GM23338 (cell line): ENCODE data around the gene SERPING1. TPM values are rescaled to one million over a fixed set of nuclear protein-coding genes. Genes with fewer than 3 reads are reported as not detected.
A peak's percentile ranks its signal among the peaks of the same experiment; 100 is the strongest.

Experiments used
- ATAC-seq: fragments of 200-7000 bp; cut with Tn5 transposase; 3 replicates; pipeline ENCODE4 v1.9.1; 2020
- DNase-seq: peaks from one replicate; pipeline ENCODE4 v3.0.0-alpha.2; 2015; ENCODE audit warnings: low spot score
- H2AFZ ChIP-seq: fragments of 200-600 bp; sonication (generic); 2 replicates; pipeline ENCODE4 v1.8.0; 2016; ENCODE audit warnings: antibody characterized with exemption, mild to moderate bottlenecking, moderate library complexity
- H3F3A ChIP-seq: fragments of 200-600 bp; sonication (generic); replicated peaks from 2 replicates; pipeline ENCODE4 v1.8.0; 2017; ENCODE audit warnings: antibody characterized with exemption, mixed run types, low read depth
- H3K27ac ChIP-seq: fragments of 200-600 bp; sonication (generic); 2 replicates; pipeline ENCODE4 v1.6.1; 2016; ENCODE audit warnings: low read depth
- H3K27me3 ChIP-seq: fragments of 200-600 bp; sonication (generic); 2 replicates; pipeline ENCODE4 v1.8.0; 2016; ENCODE audit warnings: mild to moderate bottlenecking, mixed run types, moderate library complexity; ENCODE audit not compliant: insufficient read depth
- H3K36me3 ChIP-seq: fragments of 200-600 bp; sonication (generic); 2 replicates; pipeline ENCODE4 v1.8.0; 2016; ENCODE audit warnings: mild to moderate bottlenecking; ENCODE audit not compliant: insufficient read depth
- H3K4me1 ChIP-seq: fragments of 200-600 bp; sonication (generic); 2 replicates; pipeline ENCODE4 v1.8.0; 2016; ENCODE audit warnings: mild to moderate bottlenecking, moderate library complexity; ENCODE audit not compliant: insufficient read depth
- H3K4me2 ChIP-seq: fragments of 200-600 bp; sonication (generic); 2 replicates; pipeline ENCODE4 v1.7.1; 2017; ENCODE audit warnings: mixed run types
- H3K4me3 ChIP-seq: fragments of 200-600 bp; sonication (generic); 2 replicates; pipeline ENCODE4 v1.6.1; 2016; ENCODE audit warnings: mixed run types
- H3K79me2 ChIP-seq: fragments of 200-600 bp; sonication (generic); replicated peaks from 2 replicates; pipeline ENCODE4 v1.8.0; 2017; ENCODE audit warnings: mild to moderate bottlenecking; ENCODE audit not compliant: insufficient read depth
- H3K9me2 ChIP-seq: fragments of 200-600 bp; sonication (generic); 2 replicates; pipeline ENCODE4 v1.8.0; 2017; ENCODE audit not compliant: insufficient read depth
- H4K20me1 ChIP-seq: fragments of 200-600 bp; sonication (generic); replicated peaks from 2 replicates; pipeline ENCODE4 v1.8.0; 2017; ENCODE audit warnings: mild to moderate bottlenecking; ENCODE audit not compliant: insufficient read depth
- H3K27ac Mint-ChIP-seq: 2 replicates; pipeline ENCODE4 v1.8.0; 2020; ENCODE audit warnings: inconsistent platforms, mild to moderate bottlenecking, moderate library complexity, mixed read lengths
- H3K27me3 Mint-ChIP-seq: 3 replicates; pipeline ENCODE4 v1.8.0; 2022; ENCODE audit warnings: low read depth, mild to moderate bottlenecking, moderate library complexity, mixed read lengths, inconsistent platforms; ENCODE audit not compliant: insufficient read depth, poor library complexity
- H3K36me3 Mint-ChIP-seq: 3 replicates; pipeline ENCODE4 v1.8.0; 2021; ENCODE audit warnings: low read depth, mild to moderate bottlenecking, inconsistent platforms, moderate library complexity, mixed read lengths
- H3K4me1 Mint-ChIP-seq: 3 replicates; pipeline ENCODE4 v1.8.0; 2020; ENCODE audit warnings: mild to moderate bottlenecking, inconsistent platforms, mixed read lengths
- H3K4me3 Mint-ChIP-seq: 3 replicates; pipeline ENCODE4 v1.8.0; 2021; ENCODE audit warnings: moderate library complexity, mild to moderate bottlenecking, inconsistent platforms, mixed read lengths
- H3K9me3 Mint-ChIP-seq: 3 replicates; pipeline ENCODE4 v1.8.0; 2020; ENCODE audit warnings: moderate library complexity, mild to moderate bottlenecking, inconsistent platforms, mixed read lengths
- CTCF ChIP-seq, 2 experiments: fragments of 200-600 bp in 1 of 2; sonication (generic) in 1 of 2; conservative IDR thresholded peaks; 2 replicates each; pipeline versions ENCODE4 v1.5.1 to v1.6.1; 2016 to 2017; ENCODE audit warnings: antibody characterized with exemption in 2 of 2, low read depth in 2 of 2, mild to moderate bottlenecking in 2 of 2, moderate library complexity in 1 of 2
- EZH2phosphoT487 ChIP-seq: fragments of 200-600 bp; sonication (generic); IDR thresholded peaks from one replicate; pipeline ENCODE4 v1.8.1; 2018; ENCODE audit warnings: antibody characterized with exemption; ENCODE audit not compliant: unreplicated experiment
- JUNB ChIP-seq: IDR thresholded peaks from one replicate; pipeline ENCODE4 v1.6.1; 2016; ENCODE audit warnings: antibody characterized with exemption; ENCODE audit not compliant: unreplicated experiment
- NANOG ChIP-seq: IDR thresholded peaks from 2 replicates; pipeline ENCODE4 v1.6.1; 2016; ENCODE audit warnings: antibody characterized with exemption, borderline replicate concordance
- POLR2AphosphoS5 ChIP-seq: IDR thresholded peaks from 2 replicates; pipeline ENCODE4 v1.6.1; 2016; ENCODE audit warnings: antibody characterized with exemption, low read depth
- REST ChIP-seq: IDR thresholded peaks from one replicate; pipeline ENCODE4 v1.6.1; 2018; ENCODE audit warnings: antibody characterized with exemption; ENCODE audit not compliant: unreplicated experiment
- STAT1 ChIP-seq: IDR thresholded peaks from one replicate; pipeline ENCODE4 v1.6.1; 2016; ENCODE audit warnings: antibody characterized with exemption; ENCODE audit not compliant: unreplicated experiment
- ZNF114 ChIP-seq: fragments of 250-450 bp; sonication (Bioruptor Pico); IDR thresholded peaks from 2 replicates; pipeline ENCODE4 v1.5.0; 2020; ENCODE audit warnings: mild to moderate bottlenecking, moderate library complexity
- ZNF331 ChIP-seq: fragments of 250-450 bp; sonication (Bioruptor Pico); IDR thresholded peaks from 2 replicates; pipeline ENCODE4 v1.5.0; 2020; ENCODE audit warnings: low read depth, mild to moderate bottlenecking, moderate library complexity
- ZNF462 ChIP-seq: fragments of 250-450 bp; sonication (Bioruptor Pico); IDR thresholded peaks from 2 replicates; pipeline ENCODE4 v1.5.0; 2020; ENCODE audit warnings: mild to moderate bottlenecking, moderate library complexity
- polyA plus RNA-seq: library from polyadenylated mRNA; unstranded; fragments of >200 nt; fragmentation: Nextera tagmentation; extraction: Ambion mirVana; gene quantifications from 2 replicates; pipeline ENCODE4 v1.2.1, GENCODE V29; 2016
- total RNA-seq: library from RNA; depleted of rRNA; stranded (reverse); fragments of >200 nt; shearing (Covaris generic); gene quantifications from 2 replicates; pipeline ENCODE4 v1.2.3, GENCODE V29; 2014

The SERPING1 gene
- total and polyA plus RNA-seq, 2 experiments from 2014 or later, result 42.3 to 54.7 TPM

- TF ChIP-seq POLR2AphosphoS5 (no peak), ZNF331 (CRISPR knock-in tag) (no peak), REST (no peak), JUNB (no peak), STAT1 (no peak)
These were observed 42.1 kb upstream of the SERPING1 start (continued) for GRCh38 chr11:57555393-57555792.

DNA sequence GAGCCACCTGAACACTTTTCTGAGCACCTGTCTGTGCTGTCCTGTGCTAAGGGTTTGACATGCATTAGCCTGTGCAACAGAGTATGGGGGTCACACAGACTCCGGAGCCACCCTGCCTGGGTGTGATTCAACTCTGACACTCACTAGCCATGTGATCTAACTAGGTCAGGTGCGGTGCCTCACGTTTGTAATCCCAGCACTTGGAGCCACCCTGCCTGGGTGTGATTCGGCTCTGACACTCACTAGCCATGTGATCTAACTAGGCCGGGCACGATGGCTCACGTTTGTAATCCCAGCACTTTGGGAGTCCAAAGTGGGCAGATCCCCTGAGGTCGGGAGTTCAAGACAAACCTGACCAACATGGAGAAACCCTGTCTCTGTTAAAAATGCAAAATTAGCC is 41.4 kb upstream of the SERPING1 start:
- no peak overlapping the region for H3K4me2 ChIP-seq
- no peak for DNase-seq
- no peaks in the 10 kb centered on the region for H3F3A ChIP-seq
- H3K9me3 Mint-ChIP-seq, result no peaks in the 10 kb centered on the region
- peaks cover 11% of the 10 kb centered on the region for H3K4me1 Mint-ChIP-seq
- no peak overlapping the region for H3K4me3 ChIP-seq
- H3K4me1 ChIP-seq, result no peaks in the 10 kb centered on the region
- no peaks in the 10 kb centered on the region for H3K9me2 ChIP-seq
- no peak overlapping the region for H3K4me3 Mint-ChIP-seq
- peaks cover 64% of the 10 kb centered on the region for H3K36me3 Mint-ChIP-seq
- no peaks in the 10 kb centered on the region for H3K79me2 ChIP-seq
- H3K27me3 Mint-ChIP-seq, result peaks cover 2% of the 10 kb centered on the region
- H2AFZ ChIP-seq, result no peak overlapping the region
- no peak overlapping the region for H3K27ac Mint-ChIP-seq
- H3K36me3 ChIP-seq, result no peaks in the 10 kb centered on the region; the same call in 1 of the 2 replicates
- no peaks in the 10 kb centered on the region for H3K27me3 ChIP-seq
- no peaks in the 10 kb centered on the region for H4K20me1 ChIP-seq
- H3K27ac ChIP-seq, result 0 out of 2 replicates have a peak overlapping the region, but pooled peaks have one; percentile 50
- ATAC-seq, result no peak
- TF ChIP-seq ZNF331 (CRISPR knock-in tag), result no peak
- TF ChIP-seq JUNB, result no peak

DNA sequence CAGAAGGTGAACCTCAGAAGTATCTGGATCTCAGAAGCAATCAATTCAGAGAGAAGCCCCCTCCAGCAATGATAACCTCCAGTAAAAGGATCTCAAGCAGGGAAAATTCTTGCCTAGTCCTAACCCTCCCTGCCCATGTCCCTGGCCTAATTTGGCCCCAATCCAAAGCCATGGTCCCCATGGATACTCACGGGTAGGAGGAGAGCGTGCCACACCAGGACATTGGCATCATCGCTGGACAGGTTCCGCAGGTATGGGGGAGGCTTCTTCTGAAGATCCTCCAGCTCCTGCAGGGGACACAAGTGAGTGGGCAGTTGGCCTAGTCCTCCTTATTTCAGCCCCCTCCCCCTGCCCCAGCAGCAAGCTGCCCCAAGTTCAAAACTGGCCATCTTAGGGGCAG is 37.3 kb upstream of the SERPING1 start:
- no peak overlapping the region for H3K27ac Mint-ChIP-seq
- H3K36me3 Mint-ChIP-seq, result peaks cover 33% of the 10 kb centered on the region
- H3K9me3 Mint-ChIP-seq, result no peaks in the 10 kb centered on the region
- Histone ChIP-seq H2AFZ (no peak overlapping the region), H3K79me2 (peaks cover 17% of the 10 kb centered on the region), H3K27me3 (no peaks in the 10 kb centered on the region), H3K9me2 (no peaks in the 10 kb centered on the region), H3K4me2 (no peak overlapping the region), H3F3A (no peaks in the 10 kb centered on the region; the same call in 1 of the 2 replicates), H3K36me3 (no peaks in the 10 kb centered on the region; the same call in 1 of the 2 replicates), H4K20me1 (no peaks in the 10 kb centered on the region), H3K27ac (no peak overlapping the region), H3K4me3 (no peak overlapping the region), H3K4me1 (no peaks in the 10 kb centered on the region)
- H3K4me1 Mint-ChIP-seq, result peaks cover 26% of the 10 kb centered on the region
- ATAC-seq, result no peak
- peaks cover 2% of the 10 kb centered on the region for H3K27me3 Mint-ChIP-seq
- H3K4me3 Mint-ChIP-seq, result no peak overlapping the region
- DNase-seq, result no peak
- TF ChIP-seq CTCF (conservative IDR thresholded peaks at IDR 0.05; ENCODE audit: low read depth in 2 of 2) (no peak), ZNF462 (no peak), EZH2phosphoT487 (no peak), ZNF114 (CRISPR knock-in tag) (no peak), NANOG (no peak)
